Activated T-helper 1 cell treated with anti-CD3 and anti-CD28 coated beads, Interleukin-12 subunit alpha, Interleukin-12 subunit beta, Interleukin-2, Interleukin-4 antibody, amounts not matched to agents 30 ng/mL and 10 ng/mL and 1 ng/mL, durations not matched to agents 14 hours and 24 hours and 36 hours (primary cell): ENCODE data around the gene USPL1. TPM values are rescaled to one million over a fixed set of nuclear protein-coding genes. Genes with fewer than 3 reads are reported as not detected.

ENCODE experiments used
- DNase-seq: peaks from one replicate; pipeline ENCODE4 v3.0.0; 2021; ENCODE audit warnings: low spot score
- H3K27ac Mint-ChIP-seq: one replicate; pipeline ENCODE4 v1.8.0; 2021; ENCODE audit warnings: mild to moderate bottlenecking, mixed read lengths
- H3K27me3 Mint-ChIP-seq: one replicate; pipeline ENCODE4 v1.8.0; 2022; ENCODE audit warnings: mild to moderate bottlenecking, moderate library complexity, mixed read lengths; ENCODE audit not compliant: insufficient read depth
- H3K36me3 Mint-ChIP-seq: one replicate; pipeline ENCODE4 v1.8.0; 2021; ENCODE audit warnings: low read depth, mixed read lengths
- H3K4me1 Mint-ChIP-seq: one replicate; pipeline ENCODE4 v1.8.0; 2021; ENCODE audit warnings: low read depth, mixed read lengths
- H3K4me3 Mint-ChIP-seq: one replicate; pipeline ENCODE4 v1.8.0; 2021; ENCODE audit warnings: mild to moderate bottlenecking, moderate library complexity, mixed read lengths
- H3K9me3 Mint-ChIP-seq: one replicate; pipeline ENCODE4 v1.8.0; 2021; ENCODE audit warnings: mixed read lengths
- intact Hi-C: fragments of 100-400 bp; cut with micrococcal nuclease; formaldehyde crosslinking; loops from one replicate; pipeline ENCODE4 v1.15.1; 2024
- total RNA-seq: library from RNA; stranded (reverse); gene quantifications from 2 replicates; pipeline ENCODE4 v1.2.3, GENCODE V29; 2022

The USPL1 gene
- total RNA-seq, 1 donor from 2014 or later: 17.2 TPM

- no peak overlapping the region for H3K27ac Mint-ChIP-seq
These were observed 78.8 kb downstream of the USPL1 start for GRCh38 chr13:30696278-30697176.

DNA sequence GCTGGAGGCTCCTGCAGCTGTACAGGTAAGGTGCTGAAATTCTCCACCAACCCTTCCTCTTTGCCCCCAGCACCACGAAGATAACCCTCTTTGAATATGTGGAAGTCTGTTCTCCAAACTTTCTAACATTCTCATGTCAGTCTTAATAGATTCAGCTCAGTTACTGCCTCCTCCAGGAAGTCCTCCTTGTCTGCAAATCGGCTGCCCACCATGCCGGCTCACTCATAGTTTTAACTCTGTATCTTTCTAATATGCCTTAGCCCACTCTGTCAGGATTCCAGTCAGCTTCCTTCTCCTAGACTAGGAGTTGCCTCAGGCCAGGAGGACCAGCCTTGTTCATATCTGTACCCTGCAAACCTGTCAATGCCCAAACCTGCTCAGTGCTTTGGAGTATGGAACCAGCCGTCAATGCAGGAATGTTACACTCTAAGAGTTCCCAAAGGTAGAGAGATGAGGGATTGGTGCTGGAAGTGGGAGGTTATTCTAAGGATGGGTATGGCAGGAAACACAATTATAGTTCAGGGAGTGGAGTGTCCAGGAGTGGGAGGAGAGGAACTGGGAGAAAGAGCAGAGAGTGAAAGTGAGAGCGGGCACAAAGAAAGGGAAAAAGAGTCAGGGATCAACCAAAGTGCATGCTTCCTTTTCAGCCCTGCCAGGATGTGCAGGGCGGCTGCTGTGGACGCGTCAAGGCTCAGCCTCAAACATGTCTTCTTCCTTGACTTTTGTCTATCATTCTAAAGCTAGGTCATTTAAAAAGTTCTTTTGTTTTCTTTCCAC, 79.6 kb downstream of the USPL1 start:
- Mint-ChIP-seq H3K9me3 (no peaks in the 10 kb centered on the region), H3K36me3 (no peaks in the 10 kb centered on the region), H3K4me1 (peaks cover 42% of the 10 kb centered on the region), H3K27me3 (peaks cover 31% of the 10 kb centered on the region), H3K27ac (no peak overlapping the region), H3K4me3 (no peak overlapping the region)
- DNase-seq: no peak
- intact Hi-C loops: no loop called here

More at GRCh38 chr13:30696278-30697176, 78.8 kb downstream of the USPL1 start:
- no peak overlapping the region for H3K4me3 Mint-ChIP-seq
- intact Hi-C loops: no loop called here
- peaks cover 36% of the 10 kb centered on the region for H3K4me1 Mint-ChIP-seq
- no peaks in the 10 kb centered on the region for H3K9me3 Mint-ChIP-seq
- peaks cover 25% of the 10 kb centered on the region for H3K27me3 Mint-ChIP-seq
- no peaks in the 10 kb centered on the region for H3K36me3 Mint-ChIP-seq
- no peak for DNase-seq

DNA sequence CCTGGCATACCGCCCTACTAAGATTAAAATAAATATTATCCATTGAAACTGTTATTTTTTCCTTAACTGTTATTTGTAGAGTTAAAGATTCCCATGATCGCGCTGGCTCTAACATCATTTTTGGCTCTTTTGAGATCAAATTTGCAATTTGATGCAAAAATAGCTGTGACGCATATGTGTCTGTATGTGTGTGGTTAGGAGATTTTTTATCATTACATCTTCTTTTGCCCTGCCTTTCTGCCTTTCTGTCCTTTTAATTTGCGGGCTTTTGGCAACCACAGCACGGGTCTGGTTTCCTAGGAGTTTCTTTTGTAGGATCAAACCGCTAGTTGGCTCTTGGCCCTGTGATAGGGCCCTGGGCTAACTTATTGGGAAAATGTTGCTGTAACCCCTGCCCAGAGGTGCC, 80.3 kb downstream of the USPL1 start:
- Mint-ChIP-seq H3K27me3 (peaks cover 31% of the 10 kb centered on the region), H3K4me3 (no peak overlapping the region), H3K36me3 (no peaks in the 10 kb centered on the region), H3K4me1 (peaks cover 45% of the 10 kb centered on the region), H3K27ac (no peak overlapping the region), H3K9me3 (no peaks in the 10 kb centered on the region)
- no peak for DNase-seq
- intact Hi-C loops: no loop called here

DNA sequence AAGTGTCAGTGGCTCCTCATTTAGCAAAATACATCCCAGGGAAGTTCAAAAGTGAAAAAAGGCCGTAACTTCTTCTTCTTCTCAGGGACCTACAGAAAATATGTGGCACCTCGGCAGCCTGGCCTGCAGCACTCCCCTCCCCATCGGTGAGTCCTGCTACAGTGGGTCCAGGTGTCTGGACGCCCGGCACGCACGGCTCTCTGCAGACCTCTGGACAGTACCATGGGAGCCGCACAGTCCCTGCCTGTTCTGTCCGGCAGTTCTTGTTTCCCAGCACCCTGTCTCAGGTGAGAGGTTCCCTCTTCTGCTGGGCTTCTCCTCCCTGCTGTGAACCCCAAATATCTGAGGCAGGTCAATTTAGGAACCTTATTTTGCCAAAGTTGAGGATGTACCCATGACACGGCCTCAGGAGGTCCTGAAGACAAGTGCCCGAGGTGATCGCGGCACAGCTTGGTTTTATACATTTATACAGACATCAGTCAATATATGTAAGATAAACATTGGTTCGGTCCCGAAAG, 80.8 kb downstream of the USPL1 start:
- no peaks in the 10 kb centered on the region for H3K9me3 Mint-ChIP-seq
- peaks cover 45% of the 10 kb centered on the region for H3K4me1 Mint-ChIP-seq
- DNase-seq: no peak
- H3K36me3 Mint-ChIP-seq: no peaks in the 10 kb centered on the region
- peaks cover 29% of the 10 kb centered on the region for H3K27me3 Mint-ChIP-seq
- intact Hi-C loops: no loop called here
- no peak overlapping the region for H3K27ac Mint-ChIP-seq
- H3K4me3 Mint-ChIP-seq: no peak overlapping the region

DNA sequence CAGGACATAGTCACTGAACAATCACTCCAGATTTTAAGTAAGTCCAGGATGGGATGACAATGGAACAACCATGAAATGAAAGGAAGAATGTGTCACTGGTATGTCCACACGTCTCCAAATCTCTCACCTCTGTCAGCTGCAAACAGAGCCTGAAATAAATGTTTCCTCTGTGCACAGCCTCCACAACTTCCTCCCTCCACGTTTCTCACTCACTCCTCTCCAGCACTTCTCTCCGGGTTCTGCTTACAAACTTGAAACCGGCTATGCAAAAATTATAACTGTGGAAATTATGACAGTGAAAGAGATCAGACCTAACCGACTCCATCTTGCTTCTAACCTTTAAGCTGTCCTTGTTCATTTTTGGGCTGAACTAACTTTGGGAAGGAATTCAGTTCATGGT, 82.6 kb downstream of the USPL1 start:
- intact Hi-C loops: loop anchor here (5.0 kb wide), 1 partner anchor 37 kb away; the partner anchor contains the start of gene ALOX5AP
- no peak overlapping the region for H3K4me3 Mint-ChIP-seq
- H3K27me3 Mint-ChIP-seq: peaks cover 25% of the 10 kb centered on the region
- H3K36me3 Mint-ChIP-seq: no peaks in the 10 kb centered on the region
- H3K27ac Mint-ChIP-seq: no peak overlapping the region
- H3K4me1 Mint-ChIP-seq: peaks cover 44% of the 10 kb centered on the region
- no peak for DNase-seq
- no peaks in the 10 kb centered on the region for H3K9me3 Mint-ChIP-seq

DNA sequence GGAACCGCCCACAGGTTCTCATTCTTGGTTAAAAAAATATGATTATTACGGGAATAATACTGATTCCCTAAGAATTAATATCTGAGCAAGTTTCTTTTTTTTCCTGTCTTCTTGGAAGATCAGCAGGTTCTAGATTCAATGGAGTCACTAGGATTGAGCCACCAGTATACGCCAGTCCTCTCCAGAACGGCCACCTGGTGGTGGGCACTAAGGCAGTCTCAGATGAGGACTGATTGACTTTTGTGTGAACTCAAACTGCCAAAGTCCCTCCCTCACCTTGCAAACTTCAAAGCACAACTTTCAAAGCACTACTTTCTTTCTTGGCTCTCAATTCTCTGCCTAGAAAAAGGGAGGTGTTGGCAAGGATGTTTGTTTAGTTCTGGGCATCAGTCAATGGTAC, 84.3 kb downstream of the USPL1 start:
- no peaks in the 10 kb centered on the region for H3K9me3 Mint-ChIP-seq
- intact Hi-C loops: loop anchor here (5.0 kb wide), 1 partner anchor 35 kb away; the partner anchor contains the start of gene ALOX5AP
- peaks cover 25% of the 10 kb centered on the region for H3K27me3 Mint-ChIP-seq
- H3K4me3 Mint-ChIP-seq: no peak overlapping the region
- no peaks in the 10 kb centered on the region for H3K36me3 Mint-ChIP-seq
- no peak overlapping the region for H3K27ac Mint-ChIP-seq
- H3K4me1 Mint-ChIP-seq: peaks cover 27% of the 10 kb centered on the region
- no peak for DNase-seq

GRCh38 chr13:30704596-30704995, 86.9 kb downstream of the USPL1 start:
- Mint-ChIP-seq H3K4me1 (peaks cover 21% of the 10 kb centered on the region), H3K4me3 (no peak overlapping the region), H3K36me3 (no peaks in the 10 kb centered on the region), H3K9me3 (no peaks in the 10 kb centered on the region), H3K27ac (no peak overlapping the region), H3K27me3 (peaks cover 12% of the 10 kb centered on the region)
- intact Hi-C loops: loop anchor here (5.0 kb wide), 1 partner anchor 33 kb away; the partner anchor contains the start of gene ALOX5AP
- DNase-seq: no peak

GRCh38 chr13:30705680-30706079, 88.0 kb downstream of the USPL1 start:
- Mint-ChIP-seq H3K36me3 (no peaks in the 10 kb centered on the region), H3K27me3 (peaks cover 8% of the 10 kb centered on the region), H3K27ac (no peak overlapping the region), H3K4me1 (peaks cover 15% of the 10 kb centered on the region), H3K4me3 (no peak overlapping the region), H3K9me3 (no peaks in the 10 kb centered on the region)
- intact Hi-C loops: no loop called here
- DNase-seq: no peak

DNA sequence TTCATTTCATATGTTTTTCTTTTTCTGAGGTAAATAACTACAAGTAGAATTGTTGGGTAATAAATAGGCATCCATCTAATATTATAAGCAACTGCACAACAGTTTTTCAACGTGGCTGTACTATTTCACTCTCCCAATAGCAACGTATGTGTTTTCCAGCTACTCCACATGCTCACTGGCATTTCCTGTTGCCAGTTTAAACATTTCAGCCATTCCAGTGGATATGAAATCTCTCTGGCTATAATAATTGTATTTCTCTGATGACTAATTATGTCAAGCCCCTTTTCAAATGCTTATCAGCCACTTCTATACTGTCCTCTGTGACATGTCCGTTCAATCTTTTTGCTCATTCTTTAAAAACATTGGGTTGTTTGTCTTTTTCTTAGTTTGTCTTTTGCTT, 90.8 kb downstream of the USPL1 start:
- Mint-ChIP-seq H3K9me3 (no peaks in the 10 kb centered on the region), H3K27me3 (peaks cover 2% of the 10 kb centered on the region), H3K4me3 (no peak overlapping the region), H3K4me1 (peaks cover 23% of the 10 kb centered on the region), H3K36me3 (peaks cover 3% of the 10 kb centered on the region), H3K27ac (no peak overlapping the region)
- DNase-seq: no peak
- intact Hi-C loops: no loop called here

Other genes starting within 250 kb of the USPL1 start
- not detected in 2 replicates for gene UBE2L5, start 195.4 kb upstream of the USPL1 start, total RNA-seq
- 593 and 606 TPM in 2 replicates for gene HMGB1, start 152.0 kb upstream of the USPL1 start, total RNA-seq
- gene ALOX5AP, start 117.6 kb downstream of the USPL1 start, total RNA-seq: 65.8 and 72.2 TPM in 2 replicates